Gastrocnemius medialis (tissue), 4 donors: Measurements from ENCODE around the gene PRAMEF5.
"Not testable (repeated sequence)": the region's sequence is repeated elsewhere in the genome, so short reads cannot be mapped to it uniquely, and the experiment has no call there.

Experiments
- CTCF ChIP-seq, 5 experiments: fragments of 450-650 bp in 3 of 5; fragments of 200-600 bp in 2 of 5; sonication (generic) in 2 of 5; IDR thresholded peaks in 4 of 5; conservative IDR thresholded peaks in 1 of 5; 1 replicate in 4 of 5; 2 replicates in 1 of 5; pipeline ENCODE4 v1.5.1; 2016 to 2019; ENCODE audit warnings: antibody characterized with exemption in 5 of 5, mild to moderate bottlenecking in 3 of 5, moderate library complexity in 3 of 5
- POLR2A ChIP-seq, 2 donors: fragments of 450-650 bp; IDR thresholded peaks; one replicate each; pipeline ENCODE4 v1.6.1; 2017; ENCODE audit warnings: antibody characterized with exemption in 2 of 2, mild to moderate bottlenecking in 2 of 2, moderate library complexity in 2 of 2

GRCh38 chr1:13245841-13246553 lies 8.0 kb upstream of the PRAMEF5 start:
- not testable (repeated sequence) for TF ChIP-seq CTCF (IDR thresholded peaks at IDR 0.05 in 4 of 5, conservative IDR thresholded peaks at IDR 0.05 in 1 of 5); POLR2A (IDR thresholded peaks at IDR 0.05)
